GM19238 (cell line): ENCODE data around the gene GSTM2.
A peak's percentile ranks its signal among the peaks of the same experiment; 100 is the strongest.

Experiments used
- DNase-seq: peaks from one replicate; pipeline ENCODE4 v3.0.0; 2011; ENCODE audit warnings: low spot score; ENCODE audit not compliant: insufficient read length

GSTM2 gene

DNA sequence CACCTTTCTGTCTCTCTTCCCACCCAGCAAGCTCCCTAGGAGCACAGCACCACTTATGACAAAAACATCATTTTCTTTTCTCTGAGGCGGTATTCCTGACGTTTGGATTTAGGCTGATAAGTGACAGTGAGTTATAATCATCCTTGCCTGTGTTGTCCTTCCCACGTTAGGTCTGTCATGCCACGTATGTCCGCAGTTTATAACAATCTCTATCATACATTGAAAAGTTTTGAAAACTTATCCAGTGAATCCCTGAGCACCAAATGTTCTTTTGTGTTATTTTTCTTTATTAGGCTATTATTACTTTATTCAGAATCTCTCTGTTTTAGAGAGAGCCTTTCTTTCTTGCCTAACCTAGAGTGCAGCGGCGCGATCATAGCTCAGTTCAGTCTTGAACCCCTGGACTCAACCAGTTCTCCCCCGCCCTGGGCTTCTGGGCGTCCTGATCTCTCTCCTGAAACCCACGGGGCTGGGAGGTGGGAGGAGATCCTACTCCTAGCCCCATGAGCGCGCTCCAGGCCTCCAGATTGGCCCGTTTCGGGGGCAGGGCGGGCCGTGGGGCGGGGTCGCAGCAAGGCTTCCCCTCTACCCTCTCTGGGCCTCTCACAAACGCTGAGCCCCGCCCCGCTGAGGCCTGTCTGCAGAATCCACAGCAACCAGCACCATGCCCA, at the start of gene GSTM2:
Gene GSTM2, plus strand, starts transcription at position 606 of the 671 bp plus-strand sequence. Its CDS starts 59 bp downstream, at position 665.
- peak; percentile 60 for DNase-seq

DNA sequence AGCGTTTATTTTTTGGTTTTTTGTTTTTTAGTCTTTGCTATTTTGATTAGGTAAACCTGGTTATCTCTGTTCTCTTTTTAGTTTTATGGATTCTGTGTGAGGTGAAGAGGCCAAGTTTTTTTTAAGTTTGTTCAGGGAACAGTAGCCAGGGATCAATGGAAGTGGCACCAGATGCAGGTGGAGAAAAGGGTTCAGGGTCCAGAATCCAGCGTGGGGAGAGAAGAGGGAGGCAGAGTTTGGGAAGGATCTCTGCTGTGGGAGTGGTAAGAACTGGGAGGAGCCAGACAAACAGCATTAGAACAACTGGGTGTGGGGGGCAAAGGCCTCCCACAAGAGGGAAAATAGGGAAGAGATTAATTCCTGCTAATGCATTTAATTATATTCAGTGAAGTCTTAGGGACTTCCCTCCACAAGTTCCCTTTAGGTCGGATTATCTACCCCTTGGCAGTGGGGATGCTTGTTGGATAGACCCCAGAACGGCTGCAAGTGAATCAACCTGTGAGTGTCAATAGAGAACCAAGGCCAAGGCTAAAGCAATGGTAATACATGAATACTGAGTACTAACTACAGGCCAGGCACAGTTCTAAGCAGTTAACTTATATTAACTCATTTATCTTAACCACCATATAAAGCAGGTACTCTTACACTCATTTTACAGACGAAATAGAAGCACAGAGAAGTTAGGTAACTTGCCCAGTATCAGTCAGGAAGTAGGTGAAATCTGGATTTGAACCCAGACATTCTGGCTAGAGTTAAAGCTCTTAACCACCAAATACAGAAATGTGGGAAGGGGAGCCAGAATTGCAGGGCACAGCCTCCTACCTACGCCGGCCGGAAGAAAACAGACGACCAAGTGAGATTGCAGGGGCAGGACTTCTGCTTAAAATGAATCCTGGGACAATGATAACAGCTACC, 48.9 kb upstream of the GSTM2 start:
- no peak for DNase-seq

DNA sequence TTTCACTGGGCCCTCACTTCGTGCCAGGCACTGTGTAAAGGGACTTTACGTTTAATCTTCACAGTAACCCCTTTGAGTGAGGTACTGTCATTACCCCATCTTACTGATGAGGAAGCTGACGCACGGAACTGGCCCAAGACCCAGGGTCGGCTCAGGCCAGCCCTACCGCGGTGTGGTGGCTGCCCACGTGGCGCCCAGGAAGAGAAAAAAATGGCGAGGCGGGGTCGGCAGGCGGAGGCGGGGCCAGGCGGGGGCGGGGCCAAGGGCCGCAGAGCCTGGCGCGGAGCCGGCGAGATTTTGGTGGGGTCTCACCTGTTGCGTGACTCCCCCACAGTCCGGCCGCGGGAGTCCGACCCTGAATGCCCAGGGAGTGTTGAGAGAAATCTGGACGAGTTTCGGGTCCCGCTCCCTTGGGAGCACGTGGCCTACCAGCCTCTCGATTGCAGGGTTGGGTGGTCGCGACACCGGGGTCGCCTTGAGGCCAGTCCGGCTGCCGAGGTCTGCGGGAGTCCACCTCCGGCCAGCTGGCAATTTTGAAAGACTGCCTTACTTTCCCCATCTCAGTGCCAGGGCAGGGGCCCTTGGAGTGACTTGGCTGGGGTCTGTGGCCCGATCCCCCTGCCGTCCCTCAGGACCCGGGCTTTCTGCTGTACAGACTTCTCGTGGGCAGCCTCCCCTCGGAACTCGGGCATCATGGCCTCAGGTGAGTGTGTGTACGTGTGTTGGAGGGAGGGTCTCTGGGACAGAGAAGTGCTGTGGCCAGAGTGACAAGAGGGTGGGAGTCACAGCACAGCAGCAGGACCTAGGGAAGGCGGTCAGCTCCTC, 48.1 kb upstream of the GSTM2 start, which contains the start of the genes AMPD2 and GNAT2:
Gene AMPD2, plus strand, starts transcription at position 262 of the 825 bp plus-strand sequence. CDS start 1,339 bp downstream, outside the sequence.
Gene GNAT2, minus strand, starts transcription at position 41 of the 825 bp plus-strand sequence. CDS start 6,746 bp downstream, outside the sequence.
- peak; percentile 79 for DNase-seq

DNA sequence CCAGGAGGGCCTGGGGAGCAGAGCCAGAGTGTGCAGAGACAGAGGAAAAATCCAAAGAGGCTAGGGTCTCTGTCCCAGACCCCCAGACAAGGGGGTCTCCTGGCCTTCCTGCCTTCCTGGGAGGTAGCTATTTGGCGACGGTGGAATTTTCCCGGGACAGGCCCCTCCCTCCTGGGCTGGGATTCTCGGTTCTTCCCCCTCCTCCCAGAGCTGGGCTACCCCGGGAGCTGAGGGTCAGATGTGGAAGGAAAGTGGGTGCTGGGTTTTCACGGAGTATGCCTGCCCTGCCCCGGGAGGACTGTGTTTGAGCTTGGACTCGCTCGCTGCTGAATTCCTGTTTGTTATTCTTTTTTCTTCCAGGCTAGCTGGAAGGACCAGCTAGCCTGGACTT, 47.5 kb upstream of the GSTM2 start:
- no peak for DNase-seq

DNA sequence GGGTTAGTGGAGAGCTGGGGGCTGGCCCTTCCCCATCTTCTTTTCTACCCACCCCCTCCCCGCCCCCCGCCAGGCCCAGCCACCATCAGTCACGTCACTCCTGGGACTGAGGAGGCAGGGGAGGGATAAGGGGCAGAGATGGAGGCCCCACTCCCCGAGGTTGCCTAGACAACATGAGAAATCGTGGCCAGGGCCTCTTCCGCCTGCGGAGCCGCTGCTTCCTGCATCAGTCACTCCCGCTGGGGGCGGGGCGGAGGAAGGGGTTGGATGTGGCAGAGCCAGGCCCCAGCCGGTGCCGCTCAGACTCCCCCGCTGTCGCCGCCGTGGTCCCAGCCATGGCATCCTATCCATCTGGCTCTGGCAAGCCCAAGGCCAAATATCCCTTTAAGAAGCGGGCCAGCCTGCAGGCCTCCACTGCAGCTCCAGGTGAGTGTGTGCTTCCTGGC, 47.0 kb upstream of the GSTM2 start:
- DNase-seq: peak; percentile 97

DNA sequence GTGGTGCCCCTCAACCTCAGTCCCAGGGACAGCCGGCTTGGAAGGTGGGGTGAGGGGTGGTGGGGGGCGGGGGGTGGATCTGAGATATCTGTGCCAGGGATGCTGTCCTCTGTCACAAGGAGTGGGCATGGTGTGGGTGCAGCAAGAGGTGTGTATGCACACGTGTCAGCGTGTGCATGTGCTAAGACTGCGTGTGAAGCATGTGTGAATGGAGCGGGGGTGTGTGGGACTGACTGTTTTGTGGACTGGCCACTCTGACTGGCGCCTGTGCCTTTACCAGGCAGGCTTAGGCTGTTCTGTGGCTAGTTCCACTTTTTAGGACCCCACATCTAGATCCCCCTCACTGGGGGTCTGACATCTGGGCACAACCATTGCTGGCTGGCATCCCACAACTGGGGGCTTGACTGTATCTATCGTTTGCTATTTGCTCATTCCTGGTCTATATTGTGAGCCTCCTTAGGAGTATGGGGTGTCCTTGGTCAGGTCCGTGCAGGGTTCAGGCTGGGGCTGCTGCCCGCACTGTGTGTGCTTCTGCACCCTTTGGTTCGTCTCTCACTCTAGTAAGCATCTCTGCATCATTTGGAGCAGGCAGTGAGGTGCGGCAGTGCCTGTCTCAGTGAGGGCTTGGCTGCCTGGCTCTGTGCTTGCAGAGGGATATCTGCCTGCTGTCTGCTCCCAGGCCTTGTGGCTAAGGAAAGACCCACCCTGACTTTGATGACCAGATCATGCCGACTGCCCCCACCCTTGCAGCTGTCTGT, 46.3 kb upstream of the GSTM2 start:
- no peak for DNase-seq

DNA sequence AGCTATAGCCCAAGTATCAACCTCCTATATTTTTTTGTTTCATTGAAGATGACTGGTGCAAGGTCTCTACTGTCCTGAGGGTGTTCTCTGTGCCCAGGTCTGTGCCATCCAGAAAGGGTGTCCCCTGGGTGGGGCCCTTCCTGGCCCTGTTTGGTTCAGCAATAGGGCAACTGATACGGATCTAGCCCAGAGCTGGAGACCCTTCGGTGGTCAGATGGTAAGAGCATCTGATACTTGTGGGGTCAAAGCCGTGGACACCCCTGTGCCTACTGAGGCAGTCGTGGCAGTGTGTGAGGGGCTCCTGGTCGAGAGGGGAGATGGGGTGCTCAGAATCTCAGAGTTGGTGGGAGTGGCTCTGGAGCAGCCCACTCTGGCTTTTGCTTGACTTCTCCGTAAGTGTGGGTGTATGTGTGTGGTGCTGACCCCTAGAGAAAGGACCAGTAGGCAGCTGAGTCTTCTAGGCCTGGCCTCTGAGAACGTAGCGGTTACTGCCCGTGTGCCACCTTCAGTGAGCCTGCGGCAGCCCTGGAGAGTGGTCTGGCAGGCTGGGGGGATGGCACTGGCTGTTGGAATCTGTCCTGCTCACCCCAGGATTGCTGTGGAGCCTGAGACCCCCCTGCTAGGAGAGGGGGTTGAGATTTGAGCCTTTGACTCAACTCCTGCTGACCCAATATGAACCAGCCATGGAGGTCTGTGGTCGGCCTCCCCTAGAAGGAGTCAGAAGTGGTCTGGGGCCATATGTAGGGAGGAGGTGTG, 45.5 kb upstream of the GSTM2 start:
- no peak for DNase-seq

DNA sequence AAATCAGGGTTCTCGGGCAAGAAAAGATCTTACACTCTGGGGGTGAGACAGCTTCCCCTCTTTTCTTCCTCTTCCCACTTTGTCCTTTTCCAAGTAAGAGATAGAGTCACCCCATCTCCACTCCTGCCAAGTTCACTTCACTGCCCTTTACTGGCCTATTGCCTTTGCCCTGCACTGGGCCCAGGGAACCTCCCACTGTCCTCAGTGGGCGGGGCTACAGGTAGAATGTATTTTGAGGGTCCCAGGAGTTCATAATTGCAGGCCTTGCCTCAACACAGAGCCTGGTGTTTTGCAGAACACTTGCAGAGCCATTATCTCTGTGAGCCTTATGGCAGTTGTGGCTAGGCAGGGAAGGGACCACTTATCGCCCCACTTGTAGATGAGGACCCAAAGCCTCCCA, 45.0 kb upstream of the GSTM2 start:
- no peak for DNase-seq

DNA sequence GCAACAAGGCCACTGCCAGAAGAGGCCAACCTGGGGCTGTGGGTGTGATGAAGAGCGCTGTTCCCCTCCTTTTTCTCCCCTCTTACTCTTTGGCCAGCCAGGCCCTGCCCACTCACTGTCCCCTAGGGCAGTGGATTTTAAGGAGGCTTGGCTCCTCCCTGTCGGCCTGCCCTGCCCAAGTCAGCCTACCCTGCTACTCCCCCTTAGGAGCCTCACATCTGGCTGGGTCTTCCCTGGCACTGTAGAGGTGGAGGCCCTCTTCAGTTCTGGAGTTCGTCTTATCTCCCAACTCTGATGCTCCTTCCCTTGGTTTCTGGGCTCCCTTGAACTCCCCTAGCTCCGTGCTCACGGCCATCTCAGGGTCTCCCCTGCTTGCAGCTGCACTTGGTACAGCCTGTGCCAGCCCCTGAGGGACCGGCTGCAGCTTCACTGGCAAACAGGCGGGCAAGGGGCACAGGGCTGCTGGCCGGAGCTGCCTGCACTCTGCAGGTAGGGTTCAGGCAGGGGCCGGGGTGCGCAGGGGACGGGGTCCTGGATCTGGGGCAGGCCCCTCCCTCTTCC, 44.2 kb upstream of the GSTM2 start:
- no peak for DNase-seq

DNA sequence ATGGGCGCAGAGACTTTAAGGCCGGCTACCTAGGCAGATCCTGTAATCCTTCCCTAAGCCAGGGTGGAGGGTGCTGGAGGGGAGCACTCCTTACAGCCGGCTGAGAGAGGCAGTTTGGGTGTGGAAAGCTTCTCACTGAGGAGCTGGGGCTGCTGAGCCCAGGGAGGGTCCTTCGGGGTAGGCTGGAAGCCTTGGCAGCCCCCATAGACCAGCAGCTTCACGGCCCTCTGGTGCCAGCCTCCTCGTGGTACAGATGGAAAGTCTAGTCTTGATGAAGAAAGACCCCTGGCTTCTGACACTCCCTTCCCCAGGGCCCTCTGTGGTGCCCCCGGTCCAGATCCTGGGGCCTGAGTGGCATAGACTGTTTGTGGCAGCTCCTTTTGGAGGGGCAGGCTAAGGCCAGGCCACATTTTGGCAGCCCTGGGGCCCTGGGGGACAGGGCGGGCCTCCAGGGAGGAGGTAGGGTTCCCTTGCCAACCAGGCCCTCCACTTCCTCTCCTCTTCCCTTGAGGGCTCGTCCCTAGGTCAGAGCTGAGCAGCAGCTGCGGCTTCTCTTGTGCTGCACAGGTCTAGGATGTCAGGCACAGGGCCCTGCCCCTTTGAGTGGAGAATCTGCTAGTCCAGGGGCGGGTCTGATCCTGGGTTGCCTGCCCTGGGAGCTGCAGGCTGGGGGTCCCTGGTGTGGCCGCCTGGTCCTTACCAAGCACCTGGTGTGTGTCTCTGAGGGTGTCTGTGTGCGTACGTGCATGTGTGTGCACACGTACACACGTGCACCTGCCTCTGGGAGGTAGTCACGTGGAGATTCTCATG, 43.5 kb upstream of the GSTM2 start:
- DNase-seq: no peak

DNA sequence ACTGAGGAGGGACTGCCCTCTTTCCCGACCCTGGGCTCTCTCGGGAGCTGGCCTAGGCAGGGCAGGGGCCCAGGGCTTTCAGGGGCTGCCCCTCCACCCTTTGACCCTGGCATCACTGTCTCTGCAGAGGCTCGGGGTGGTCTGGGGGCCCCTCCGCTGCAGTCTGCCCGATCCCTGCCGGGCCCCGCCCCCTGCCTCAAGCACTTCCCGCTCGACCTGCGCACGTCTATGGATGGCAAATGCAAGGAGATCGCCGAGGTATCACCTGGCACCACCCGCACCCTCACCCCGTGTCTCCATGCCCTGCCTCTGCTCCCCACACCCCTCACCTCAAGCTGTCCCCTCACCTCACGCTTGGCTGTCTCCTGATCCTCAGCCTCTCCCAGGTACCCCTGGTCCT, 42.7 kb upstream of the GSTM2 start:
- DNase-seq: no peak

DNA sequence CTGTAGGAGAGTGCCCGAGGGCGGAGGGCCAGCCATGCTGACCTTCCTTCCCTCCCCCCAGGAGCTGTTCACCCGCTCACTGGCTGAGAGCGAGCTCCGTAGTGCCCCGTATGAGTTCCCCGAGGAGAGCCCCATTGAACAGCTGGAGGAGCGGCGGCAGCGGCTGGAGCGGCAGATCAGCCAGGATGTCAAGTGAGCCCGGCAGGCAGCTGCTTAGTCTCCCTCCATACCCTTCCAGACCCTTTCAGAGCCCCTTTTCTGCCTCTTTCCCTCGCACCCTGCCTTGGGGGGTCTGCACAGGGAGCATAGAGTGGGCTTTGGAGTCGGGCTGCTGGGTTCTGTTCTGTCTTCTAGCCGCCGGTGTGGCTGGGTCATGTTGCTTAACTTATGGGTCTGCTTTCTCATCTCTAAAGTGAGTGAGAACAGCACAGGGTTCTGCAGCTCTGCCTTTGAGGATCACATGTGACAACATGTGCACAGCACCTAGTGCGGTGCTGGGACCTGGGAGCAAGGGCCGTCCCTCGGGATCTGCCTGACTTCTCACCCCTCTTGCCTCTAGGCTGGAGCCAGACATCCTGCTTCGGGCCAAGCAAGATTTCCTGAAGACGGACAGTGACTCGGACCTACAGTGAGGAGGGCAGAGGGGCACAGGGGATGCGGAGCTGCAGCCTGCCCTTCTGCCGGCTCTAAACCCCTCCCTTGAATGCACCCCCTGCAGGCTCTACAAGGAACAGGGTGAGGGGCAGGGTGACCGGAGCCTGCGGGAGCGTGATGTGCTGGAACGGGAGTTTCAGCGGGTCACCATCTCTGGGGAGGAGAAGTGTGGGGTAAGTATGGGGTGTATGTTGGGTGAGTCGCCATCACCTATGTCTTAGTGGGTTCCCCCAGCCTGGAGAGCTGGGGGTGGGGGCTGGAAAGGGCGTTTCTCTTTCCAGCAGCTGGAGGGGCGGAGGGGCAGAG, 42.0 kb upstream of the GSTM2 start:
- DNase-seq: no peak

DNA sequence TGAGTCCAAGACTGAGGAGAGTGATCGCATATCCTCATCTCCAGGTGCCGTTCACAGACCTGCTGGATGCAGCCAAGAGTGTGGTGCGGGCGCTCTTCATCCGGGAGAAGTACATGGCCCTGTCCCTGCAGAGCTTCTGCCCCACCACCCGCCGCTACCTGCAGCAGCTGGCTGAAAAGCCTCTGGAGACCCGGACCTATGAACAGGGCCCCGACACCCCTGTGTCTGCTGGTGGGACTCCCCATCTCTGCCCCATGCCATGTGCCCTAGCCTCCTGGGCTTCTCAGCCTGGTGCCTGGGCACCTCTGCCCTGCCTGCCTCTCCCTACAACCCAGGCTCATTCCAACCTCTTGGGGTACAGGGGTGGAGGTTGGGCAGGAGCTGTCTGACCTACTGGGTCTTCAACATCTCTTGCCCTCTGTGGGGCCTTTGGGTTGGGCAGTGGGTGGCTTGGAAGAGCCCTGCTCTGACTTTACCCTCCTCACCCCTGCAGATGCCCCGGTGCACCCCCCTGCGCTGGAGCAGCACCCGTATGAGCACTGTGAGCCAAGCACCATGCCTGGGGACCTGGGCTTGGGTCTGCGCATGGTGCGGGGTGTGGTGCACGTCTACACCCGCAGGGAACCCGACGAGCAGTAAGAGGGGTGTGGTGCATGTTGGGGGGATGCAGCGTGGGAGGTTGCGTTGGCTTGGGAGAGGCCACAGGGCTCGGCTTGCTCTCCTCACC, 41.0 kb upstream of the GSTM2 start:
- no peak for DNase-seq

DNA sequence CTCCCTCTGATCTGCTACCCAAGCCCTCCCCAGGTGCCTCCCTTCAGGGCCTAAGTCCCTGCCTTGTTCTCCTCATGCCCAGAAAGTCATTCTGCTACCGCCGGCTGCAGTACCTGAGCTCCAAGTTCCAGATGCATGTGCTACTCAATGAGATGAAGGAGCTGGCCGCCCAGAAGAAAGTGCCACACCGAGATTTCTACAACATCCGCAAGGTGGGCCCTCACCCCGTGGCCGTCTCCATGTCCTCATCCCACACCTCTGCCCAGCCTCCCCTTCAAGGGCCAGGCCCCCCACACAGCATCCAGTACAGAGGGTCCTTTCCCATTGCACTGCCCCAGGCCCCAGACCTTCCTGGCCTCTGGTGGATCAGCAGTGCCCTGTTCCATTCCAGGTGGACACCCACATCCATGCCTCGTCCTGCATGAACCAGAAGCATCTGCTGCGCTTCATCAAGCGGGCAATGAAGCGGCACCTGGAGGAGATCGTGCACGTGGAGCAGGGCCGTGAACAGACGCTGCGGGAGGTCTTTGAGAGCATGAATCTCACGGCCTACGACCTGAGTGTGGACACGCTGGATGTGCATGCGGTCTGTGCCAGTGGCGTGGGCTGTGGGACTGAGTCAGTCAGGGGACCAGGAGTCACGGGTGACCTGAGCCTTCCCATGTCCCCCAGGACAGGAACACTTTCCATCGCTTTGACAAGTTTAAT, 40.0 kb upstream of the GSTM2 start:
- DNase-seq: no peak

DNA sequence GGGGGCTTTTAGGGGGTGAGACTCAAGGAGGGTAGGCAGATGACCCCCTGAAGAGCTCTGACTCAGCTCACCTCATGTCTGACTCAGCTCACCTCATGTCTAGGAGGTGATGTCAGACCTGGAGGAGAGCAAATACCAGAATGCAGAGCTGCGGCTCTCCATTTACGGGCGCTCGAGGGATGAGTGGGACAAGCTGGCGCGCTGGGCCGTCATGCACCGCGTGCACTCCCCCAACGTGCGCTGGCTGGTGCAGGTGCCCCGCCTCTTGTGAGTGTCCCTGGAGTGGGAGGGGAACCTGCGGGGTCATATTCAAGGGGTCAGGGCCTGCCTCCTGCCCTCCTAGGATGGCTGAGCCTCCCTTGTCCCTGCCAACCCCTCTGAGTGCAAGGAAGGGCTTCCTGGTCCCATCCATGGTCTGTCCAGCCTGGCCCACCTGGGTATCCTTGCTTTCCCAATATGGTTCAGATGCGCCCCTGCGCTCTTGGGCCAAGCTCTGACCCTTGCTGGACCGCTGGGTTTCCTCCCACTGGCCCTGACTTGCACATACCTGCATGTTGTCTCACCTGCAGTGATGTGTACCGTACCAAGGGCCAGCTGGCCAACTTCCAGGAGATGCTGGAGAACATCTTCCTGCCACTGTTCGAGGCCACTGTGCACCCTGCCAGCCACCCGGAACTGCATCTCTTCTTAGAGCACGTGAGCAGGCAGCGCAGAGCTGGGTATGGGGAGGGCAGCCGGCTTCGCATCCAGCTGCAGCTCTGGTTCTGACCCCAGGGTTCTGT, 39.1 kb upstream of the GSTM2 start:
- DNase-seq: no peak
